ENCODE results near the gene MEGF6.
"Not testable (repeated sequence)": the region's sequence is repeated elsewhere in the genome, so short reads cannot be mapped to it uniquely, and the experiment has no call there.

MEGF6 gene

DNA sequence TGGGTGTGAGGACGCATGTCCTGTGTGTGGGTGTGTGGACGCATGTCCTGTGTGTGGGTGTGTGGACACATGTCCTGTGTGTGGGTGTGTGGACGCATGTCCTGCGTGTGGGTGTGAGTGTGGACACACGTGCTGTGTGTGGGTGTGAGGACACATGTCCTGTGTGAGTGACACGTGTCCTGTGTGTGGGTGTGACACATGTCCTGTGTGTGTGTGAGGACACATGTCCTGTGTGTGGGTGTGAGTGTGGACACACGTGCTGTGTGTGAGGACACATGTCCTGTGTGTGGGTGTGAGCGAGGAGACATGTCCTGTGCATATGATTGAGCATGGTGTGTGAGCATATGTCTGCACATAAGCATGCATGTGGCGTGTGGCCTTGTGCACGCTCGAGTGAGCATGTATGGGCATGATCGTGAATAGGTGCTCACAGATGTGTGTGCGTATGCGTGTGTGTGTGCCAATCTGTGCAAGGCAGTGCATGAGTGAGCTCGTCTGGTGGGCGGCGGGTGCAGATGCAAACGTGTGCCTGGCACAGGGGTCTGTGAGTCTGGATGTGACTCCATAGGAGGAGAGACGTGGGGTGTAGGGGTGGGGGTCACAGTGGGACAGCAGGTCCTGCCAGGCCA is 25.3 kb downstream of the MEGF6 start:
- Histone ChIP-seq H3K18ac (ENCODE audit: low read depth in 1 of 2, low read length in 2 of 2) (no peak overlapping the region), H2BK5ac (ENCODE audit: low read depth, low read length, poor library complexity, severe bottlenecking) (no peak overlapping the region), H3K36me3 (ENCODE audit: control insufficient read depth in 1 of 2, insufficient read depth in 2 of 2, low read depth in 1 of 2, low read length in 2 of 2) (no peaks in the 10 kb centered on the region), H4K91ac (ENCODE audit: low read length) (peak overlapping the region; percentile 1), H3K23ac (ENCODE audit: low read length in 2 of 2) (no peak overlapping the region), H3K9ac (ENCODE audit: low read length) (no peak overlapping the region), H2BK15ac (ENCODE audit: low read depth, poor library complexity, severe bottlenecking) (no peak overlapping the region), H3K4me2 (ENCODE audit: low read length, poor library complexity, severe bottlenecking) (no peak overlapping the region), H2AK5ac (ENCODE audit: low read length, severe bottlenecking) (no peak overlapping the region), H3K9me3 (ENCODE audit: control insufficient read depth, low read length) (no peaks in the 10 kb centered on the region), H2AFZ (ENCODE audit: low read depth, low read length) (no peak overlapping the region), H4K8ac (ENCODE audit: low read length) (no peak overlapping the region), H2BK12ac (ENCODE audit: low read length in 2 of 2) (no peak overlapping the region), H3K4ac (ENCODE audit: low read depth in 1 of 2, low read length in 2 of 2) (no peak overlapping the region), H3K4me1 (ENCODE audit: control insufficient read depth, insufficient read depth, low read depth, low read length) (peaks cover 10% of the 10 kb centered on the region), H3K27me3 (ENCODE audit: control insufficient read depth in 1 of 2, insufficient read depth in 1 of 2, low read length in 2 of 2) (peaks cover 20 to 39% of the 10 kb centered on the region in 2 experiments), H3K14ac (ENCODE audit: low read length in 2 of 2) (no peak overlapping the region), H3K4me3 (ENCODE audit: insufficient read depth in 1 of 2, low read depth in 1 of 2, low read length in 2 of 2) (no peak overlapping the region), H2BK120ac (ENCODE audit: low read depth, low read length) (no peak overlapping the region), H3K27ac (ENCODE audit: low read length, poor library complexity, severe bottlenecking) (no peak overlapping the region), H3K79me1 (replicated peaks; ENCODE audit: low read length, poor library complexity, severe bottlenecking) (no peaks in the 10 kb centered on the region)
- no peak for DNase-seq
- 86% methylated on average over 19 of the region's 19 CpGs for WGBS

GRCh38 chr1:3585353-3585868 is 25.9 kb downstream of the MEGF6 start:
- not testable (repeated sequence) for H4K8ac ChIP-seq (ENCODE audit: low read length); H2BK120ac ChIP-seq (ENCODE audit: low read depth, low read length); H3K18ac ChIP-seq (ENCODE audit: low read depth in 1 of 2, low read length in 2 of 2); H3K9me3 ChIP-seq (ENCODE audit: control insufficient read depth, low read length); H2AFZ ChIP-seq (ENCODE audit: low read depth, low read length); H3K23ac ChIP-seq (ENCODE audit: low read length in 2 of 2); H2BK15ac ChIP-seq (ENCODE audit: low read depth, poor library complexity, severe bottlenecking); H3K4me3 ChIP-seq (ENCODE audit: insufficient read depth in 1 of 2, low read depth in 1 of 2, low read length in 2 of 2); H3K36me3 ChIP-seq (ENCODE audit: control insufficient read depth in 1 of 2, insufficient read depth in 2 of 2, low read depth in 1 of 2, low read length in 2 of 2); H2BK12ac ChIP-seq (ENCODE audit: low read length in 2 of 2); H3K14ac ChIP-seq (ENCODE audit: low read length in 2 of 2); H4K91ac ChIP-seq (ENCODE audit: low read length); H2BK5ac ChIP-seq (ENCODE audit: low read depth, low read length, poor library complexity, severe bottlenecking); H3K79me1 ChIP-seq (replicated peaks; ENCODE audit: low read length, poor library complexity, severe bottlenecking); H2AK5ac ChIP-seq (ENCODE audit: low read length, severe bottlenecking); DNase-seq; H3K4ac ChIP-seq (ENCODE audit: low read depth in 1 of 2, low read length in 2 of 2); H3K9ac ChIP-seq (ENCODE audit: low read length); H3K27ac ChIP-seq (ENCODE audit: low read length, poor library complexity, severe bottlenecking); H3K4me2 ChIP-seq (ENCODE audit: low read length, poor library complexity, severe bottlenecking); H3K4me1 ChIP-seq (ENCODE audit: control insufficient read depth, insufficient read depth, low read depth, low read length)
- H3K27me3 ChIP-seq (ENCODE audit: control insufficient read depth in 1 of 2, insufficient read depth in 1 of 2, low read length in 2 of 2) = peaks cover 13 to 40% of the 10 kb centered on the region in 2 experiments
- 68% methylated on average over 6 of the region's 6 CpGs for WGBS

GRCh38 chr1:3584915-3585314 is 26.4 kb downstream of the MEGF6 start:
- H4K8ac ChIP-seq (ENCODE audit: low read length) = no peak overlapping the region
- H3K18ac ChIP-seq (ENCODE audit: low read depth in 1 of 2, low read length in 2 of 2) = no peak overlapping the region
- H3K27ac ChIP-seq (ENCODE audit: low read length, poor library complexity, severe bottlenecking) = no peak overlapping the region

DNA sequence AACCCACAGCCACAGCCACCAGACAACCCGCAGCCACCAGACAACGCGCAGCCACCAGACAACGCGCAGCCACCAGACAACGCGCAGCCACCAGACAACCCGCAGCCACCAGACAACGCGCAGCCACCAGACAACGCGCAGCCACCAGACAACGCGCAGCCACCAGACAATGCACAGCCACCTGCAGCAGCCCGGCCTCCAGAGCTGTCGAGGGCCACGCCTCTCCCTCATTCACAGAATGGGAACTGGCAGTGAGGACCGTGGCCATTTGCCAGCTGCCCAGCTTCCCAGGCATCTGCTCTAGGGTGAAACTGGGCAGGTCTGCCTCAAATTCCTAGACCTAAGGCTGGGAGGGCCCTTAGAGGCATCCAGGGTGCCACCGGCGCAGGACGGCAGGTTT is 27.6 kb downstream of the MEGF6 start:
- not testable (repeated sequence) for H2AFZ ChIP-seq (ENCODE audit: low read depth, low read length); H3K4me3 ChIP-seq (ENCODE audit: insufficient read depth in 1 of 2, low read depth in 1 of 2, low read length in 2 of 2); H3K36me3 ChIP-seq (ENCODE audit: control insufficient read depth in 1 of 2, insufficient read depth in 2 of 2, low read depth in 1 of 2, low read length in 2 of 2); H2BK12ac ChIP-seq (ENCODE audit: low read length in 2 of 2); H3K23ac ChIP-seq (ENCODE audit: low read length in 2 of 2); H3K9me3 ChIP-seq (ENCODE audit: control insufficient read depth, low read length); H3K79me1 ChIP-seq (replicated peaks; ENCODE audit: low read length, poor library complexity, severe bottlenecking); DNase-seq; H2BK15ac ChIP-seq (ENCODE audit: low read depth, poor library complexity, severe bottlenecking); H2BK120ac ChIP-seq (ENCODE audit: low read depth, low read length); H3K4me1 ChIP-seq (ENCODE audit: control insufficient read depth, insufficient read depth, low read depth, low read length); H2AK5ac ChIP-seq (ENCODE audit: low read length, severe bottlenecking); H3K4me2 ChIP-seq (ENCODE audit: low read length, poor library complexity, severe bottlenecking); H3K27ac ChIP-seq (ENCODE audit: low read length, poor library complexity, severe bottlenecking); H3K4ac ChIP-seq (ENCODE audit: low read depth in 1 of 2, low read length in 2 of 2); H3K9ac ChIP-seq (ENCODE audit: low read length); H4K91ac ChIP-seq (ENCODE audit: low read length); H2BK5ac ChIP-seq (ENCODE audit: low read depth, low read length, poor library complexity, severe bottlenecking); H3K18ac ChIP-seq (ENCODE audit: low read depth in 1 of 2, low read length in 2 of 2); H3K14ac ChIP-seq (ENCODE audit: low read length in 2 of 2)
- peak overlapping the region; percentile 27 for H4K8ac ChIP-seq (ENCODE audit: low read length)
- H3K27me3 ChIP-seq (ENCODE audit: control insufficient read depth in 1 of 2, insufficient read depth in 1 of 2, low read length in 2 of 2) = peaks cover 5 to 28% of the 10 kb centered on the region in 2 experiments
- 78% methylated on average over 14 of the region's 21 CpGs for WGBS

More at GRCh38 chr1:3584915-3585314, 26.4 kb downstream of the MEGF6 start:
- Histone ChIP-seq H3K4me2 (ENCODE audit: low read length, poor library complexity, severe bottlenecking) (no peak overlapping the region), H3K14ac (ENCODE audit: low read length in 2 of 2) (no peak overlapping the region), H3K9ac (ENCODE audit: low read length) (no peak overlapping the region), H4K91ac (ENCODE audit: low read length) (no peak overlapping the region), H3K9me3 (ENCODE audit: control insufficient read depth, low read length) (no peaks in the 10 kb centered on the region), H2AK5ac (ENCODE audit: low read length, severe bottlenecking) (no peak overlapping the region), H3K27me3 (ENCODE audit: control insufficient read depth in 1 of 2, insufficient read depth in 1 of 2, low read length in 2 of 2) (peaks cover 8 to 35% of the 10 kb centered on the region in 2 experiments), H3K4me1 (ENCODE audit: control insufficient read depth, insufficient read depth, low read depth, low read length) (peaks cover 1% of the 10 kb centered on the region), H3K23ac (ENCODE audit: low read length in 2 of 2) (no peak overlapping the region), H2BK15ac (ENCODE audit: low read depth, poor library complexity, severe bottlenecking) (no peak overlapping the region), H2BK120ac (ENCODE audit: low read depth, low read length) (no peak overlapping the region), H2BK5ac (ENCODE audit: low read depth, low read length, poor library complexity, severe bottlenecking) (no peak overlapping the region), H3K79me1 (replicated peaks; ENCODE audit: low read length, poor library complexity, severe bottlenecking) (no peaks in the 10 kb centered on the region), H2BK12ac (ENCODE audit: low read length in 2 of 2) (no peak overlapping the region), H3K4me3 (ENCODE audit: insufficient read depth in 1 of 2, low read depth in 1 of 2, low read length in 2 of 2) (no peak overlapping the region), H3K4ac (ENCODE audit: low read depth in 1 of 2, low read length in 2 of 2) (no peak overlapping the region), H3K36me3 (ENCODE audit: control insufficient read depth in 1 of 2, insufficient read depth in 2 of 2, low read depth in 1 of 2, low read length in 2 of 2) (no peaks in the 10 kb centered on the region), H2AFZ (ENCODE audit: low read depth, low read length) (no peak overlapping the region)
- no peak for DNase-seq
- 90% methylated on average over 7 of the region's 7 CpGs for WGBS
